NCI-H2107 treated with DMSO at 0.1 percent for 48 hours (cell line): ENCODE results near the gene TSPAN9.

ENCODE experiments used
- DNase-seq: peaks from one replicate; lab custom pipeline; 2025; ENCODE audit not compliant: unreplicated experiment; lab: John Stamatoyannopoulos, UW

Gene TSPAN9

GRCh38 chr12:3077572-3078081 is 448 bp downstream of the TSPAN9 start:
- DNase-seq: no peak

GRCh38 chr12:3078086-3078820 is 1.1 kb downstream of the TSPAN9 start:
- no peak for DNase-seq

GRCh38 chr12:3081091-3081490 is 3.9 kb downstream of the TSPAN9 start:
- no peak for DNase-seq

GRCh38 chr12:3081886-3082285 is 4.7 kb downstream of the TSPAN9 start:
- DNase-seq: no peak

GRCh38 chr12:3083241-3083920 is 6.2 kb downstream of the TSPAN9 start:
- no peak for DNase-seq

GRCh38 chr12:3083921-3084347 is 6.8 kb downstream of the TSPAN9 start:
- DNase-seq: no peak

GRCh38 chr12:3084742-3085141 is 7.6 kb downstream of the TSPAN9 start:
- no peak for DNase-seq

- no peak for DNase-seq
Observed at GRCh38 chr12:3085341-3086139, 8.4 kb downstream of the TSPAN9 start.

GRCh38 chr12:3086211-3086610 is 9.0 kb downstream of the TSPAN9 start:
- DNase-seq: no peak

- DNase-seq: no peak
Observed at GRCh38 chr12:3086729-3087323, 9.6 kb downstream of the TSPAN9 start.

- DNase-seq: no peak
Observed at GRCh38 chr12:3087758-3088650, 10.8 kb downstream of the TSPAN9 start.

- no peak for DNase-seq
Observed at GRCh38 chr12:3089588-3089987, 12.4 kb downstream of the TSPAN9 start.

- no peak for DNase-seq
Observed at GRCh38 chr12:3090240-3091037, 13.3 kb downstream of the TSPAN9 start.

- no peak for DNase-seq
Observed at GRCh38 chr12:3091038-3091319, 13.8 kb downstream of the TSPAN9 start.

GRCh38 chr12:3091382-3092241 is 14.4 kb downstream of the TSPAN9 start:
- DNase-seq: no peak

- DNase-seq: no peak
Observed at GRCh38 chr12:3092764-3093163, 15.6 kb downstream of the TSPAN9 start.

- no peak for DNase-seq
Observed at GRCh38 chr12:3097186-3097804, 20.1 kb downstream of the TSPAN9 start.

- DNase-seq: no peak
Observed at GRCh38 chr12:3097836-3098235, 20.7 kb downstream of the TSPAN9 start.
